ENCODE data around the gene ATG4D. TPM values are rescaled to one million over a fixed set of nuclear protein-coding genes. Genes with fewer than 3 reads are reported as not detected.

The ATG4D gene
- total RNA-seq, 1 donor from 2014 or later = 52.6 TPM

DNA sequence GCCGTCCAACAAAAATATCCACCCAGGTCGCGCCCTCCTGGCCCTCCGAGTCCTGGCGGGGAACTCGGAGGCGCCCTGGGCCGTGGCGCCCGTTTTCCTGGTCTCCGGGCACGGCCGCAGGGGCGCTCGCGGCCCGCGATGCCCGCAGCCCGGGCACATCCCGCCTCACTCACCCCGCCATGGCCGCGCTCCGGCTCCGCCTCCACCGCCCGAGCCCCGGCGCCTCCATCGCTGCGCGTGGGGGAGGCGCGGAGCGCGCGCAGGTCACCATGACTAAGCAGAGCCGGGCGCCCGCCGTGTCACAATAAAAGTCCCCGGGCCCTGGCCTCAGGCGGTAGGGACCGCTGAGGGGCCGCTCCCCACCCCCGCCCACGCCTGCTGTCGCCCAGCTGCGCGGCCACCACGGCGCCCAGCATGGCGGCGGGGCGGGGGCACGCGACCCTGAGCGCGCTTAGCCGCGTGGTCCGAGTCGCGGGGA lies 41.1 kb upstream of the ATG4D start:
- H3K27me3 Mint-ChIP-seq = no peaks in the 10 kb centered on the region
- DNase-seq (ENCODE audit: low spot score, unreplicated experiment) = peak; percentile 90
- H3K27ac Mint-ChIP-seq = peak overlapping the region; percentile 93

DNA sequence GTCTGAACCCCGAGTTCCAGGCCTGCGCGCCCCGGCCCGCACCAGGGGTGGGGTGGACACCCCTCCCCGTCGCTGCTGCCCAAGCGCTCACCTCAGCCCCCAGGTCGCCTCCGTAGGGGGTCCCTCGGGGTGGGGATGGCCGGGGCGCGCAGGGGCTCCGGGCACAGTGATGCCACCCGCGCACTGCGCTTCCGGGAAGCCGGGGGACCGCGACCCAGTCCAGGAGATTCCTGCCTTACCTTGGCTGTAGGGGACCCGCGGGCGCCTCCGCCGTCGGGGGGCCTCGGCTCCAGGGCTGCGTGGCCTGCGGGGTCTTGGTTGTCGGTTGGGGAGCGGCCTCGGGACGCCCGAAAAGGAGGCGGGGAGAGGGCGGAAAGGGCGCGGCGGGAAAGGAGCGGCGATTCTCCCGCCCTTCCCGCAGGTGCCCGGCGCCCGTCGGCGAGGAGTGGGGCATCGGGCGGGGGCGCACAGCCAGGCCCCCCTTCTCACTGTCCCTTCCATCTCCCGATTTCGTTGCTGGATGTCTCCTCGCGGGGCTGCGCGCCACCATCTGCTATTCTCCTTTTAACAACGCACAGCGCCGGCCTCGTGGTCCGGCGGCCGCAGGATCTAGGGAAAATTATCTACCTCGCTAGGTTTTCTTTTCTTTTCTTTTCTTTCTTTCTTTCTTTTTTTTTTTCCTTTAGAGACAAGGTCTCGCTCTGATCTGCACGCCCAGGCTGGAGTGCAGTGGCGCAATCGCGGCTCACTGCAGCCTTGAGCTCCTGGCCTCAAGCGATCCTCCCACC lies 40.5 kb upstream of the ATG4D start, which contains the start of gene KEAP1:
Gene KEAP1, minus strand, starts transcription at position 355 of the 788 bp plus-strand sequence. CDS start 3,323 bp downstream, outside the sequence.
- H3K27ac Mint-ChIP-seq = peak within 1 kb of the TSS; percentile 96
- H3K9me3 Mint-ChIP-seq (ENCODE audit: low read depth) = no peaks in the 10 kb centered on the region
- H3K4me3 Mint-ChIP-seq (ENCODE audit: low read depth) = peak within 1 kb of the TSS; percentile 84
- no peak for DNase-seq (ENCODE audit: low spot score, unreplicated experiment)
- TF ChIP-seq, protein P1, sequence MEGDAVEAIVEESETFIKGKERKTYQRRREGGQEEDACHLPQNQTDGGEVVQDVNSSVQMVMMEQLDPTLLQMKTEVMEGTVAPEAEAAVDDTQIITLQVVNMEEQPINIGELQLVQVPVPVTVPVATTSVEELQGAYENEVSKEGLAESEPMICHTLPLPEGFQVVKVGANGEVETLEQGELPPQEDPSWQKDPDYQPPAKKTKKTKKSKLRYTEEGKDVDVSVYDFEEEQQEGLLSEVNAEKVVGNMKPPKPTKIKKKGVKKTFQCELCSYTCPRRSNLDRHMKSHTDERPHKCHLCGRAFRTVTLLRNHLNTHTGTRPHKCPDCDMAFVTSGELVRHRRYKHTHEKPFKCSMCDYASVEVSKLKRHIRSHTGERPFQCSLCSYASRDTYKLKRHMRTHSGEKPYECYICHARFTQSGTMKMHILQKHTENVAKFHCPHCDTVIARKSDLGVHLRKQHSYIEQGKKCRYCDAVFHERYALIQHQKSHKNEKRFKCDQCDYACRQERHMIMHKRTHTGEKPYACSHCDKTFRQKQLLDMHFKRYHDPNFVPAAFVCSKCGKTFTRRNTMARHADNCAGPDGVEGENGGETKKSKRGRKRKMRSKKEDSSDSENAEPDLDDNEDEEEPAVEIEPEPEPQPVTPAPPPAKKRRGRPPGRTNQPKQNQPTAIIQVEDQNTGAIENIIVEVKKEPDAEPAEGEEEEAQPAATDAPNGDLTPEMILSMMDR (IDR thresholded peaks at IDR 0.05; ENCODE audit: unreplicated experiment) = no peak
- peaks cover 5% of the 10 kb centered on the region for H3K4me1 Mint-ChIP-seq (ENCODE audit: low read depth)
- no peaks in the 10 kb centered on the region for H3K27me3 Mint-ChIP-seq
- H3K36me3 Mint-ChIP-seq (ENCODE audit: insufficient read depth) = peaks cover 3% of the 10 kb centered on the region

More for the DNA sequence above, 41.1 kb upstream of the ATG4D start:
- Mint-ChIP-seq H3K36me3 (ENCODE audit: insufficient read depth) (peaks cover 3% of the 10 kb centered on the region), H3K9me3 (ENCODE audit: low read depth) (no peaks in the 10 kb centered on the region), H3K4me3 (ENCODE audit: low read depth) (peak overlapping the region; percentile 84), H3K4me1 (ENCODE audit: low read depth) (peaks cover 5% of the 10 kb centered on the region)
- TF ChIP-seq, protein P1 (IDR thresholded peaks at IDR 0.05; ENCODE audit: unreplicated experiment) = peak; percentile 28

DNA sequence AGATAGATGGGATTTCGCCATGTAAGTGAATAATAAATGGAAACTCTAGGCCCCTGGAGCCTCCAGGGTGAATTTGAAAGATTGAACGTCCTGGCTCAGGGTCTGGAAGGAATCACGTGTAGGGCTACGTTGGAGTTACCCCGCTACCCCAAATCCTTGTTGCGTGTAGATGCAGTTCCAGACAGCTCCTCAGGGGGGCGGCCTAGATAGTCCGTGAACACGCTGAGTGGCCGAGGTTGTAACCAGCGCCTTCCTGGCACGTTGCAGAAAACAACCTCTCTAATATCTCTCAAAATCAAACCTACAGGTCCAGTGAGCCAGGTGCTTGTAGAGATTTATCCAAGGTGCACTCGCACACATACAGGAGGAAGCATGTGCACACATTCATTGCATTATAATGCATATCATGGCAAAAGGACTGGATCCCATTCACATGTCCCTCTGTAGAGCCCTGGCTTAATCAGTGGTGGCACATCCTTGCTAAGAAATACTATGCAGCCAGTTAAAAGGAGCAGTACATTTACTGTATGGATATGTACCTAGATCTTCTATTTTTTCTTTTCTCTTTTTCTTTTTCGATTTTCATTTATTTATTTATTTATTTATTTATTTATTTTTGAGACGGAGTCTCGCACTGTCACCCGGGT lies 38.0 kb upstream of the ATG4D start:
- Mint-ChIP-seq H3K27ac (peak overlapping the region; percentile 33), H3K4me1 (ENCODE audit: low read depth) (peaks cover 3% of the 10 kb centered on the region), H3K27me3 (no peaks in the 10 kb centered on the region), H3K36me3 (ENCODE audit: insufficient read depth) (no peaks in the 10 kb centered on the region), H3K4me3 (ENCODE audit: low read depth) (peak overlapping the region; percentile 38), H3K9me3 (ENCODE audit: low read depth) (no peaks in the 10 kb centered on the region)
- peak; percentile 55 for DNase-seq (ENCODE audit: low spot score, unreplicated experiment)
- TF ChIP-seq, protein P1 (IDR thresholded peaks at IDR 0.05; ENCODE audit: unreplicated experiment) = peak; percentile 63

DNA sequence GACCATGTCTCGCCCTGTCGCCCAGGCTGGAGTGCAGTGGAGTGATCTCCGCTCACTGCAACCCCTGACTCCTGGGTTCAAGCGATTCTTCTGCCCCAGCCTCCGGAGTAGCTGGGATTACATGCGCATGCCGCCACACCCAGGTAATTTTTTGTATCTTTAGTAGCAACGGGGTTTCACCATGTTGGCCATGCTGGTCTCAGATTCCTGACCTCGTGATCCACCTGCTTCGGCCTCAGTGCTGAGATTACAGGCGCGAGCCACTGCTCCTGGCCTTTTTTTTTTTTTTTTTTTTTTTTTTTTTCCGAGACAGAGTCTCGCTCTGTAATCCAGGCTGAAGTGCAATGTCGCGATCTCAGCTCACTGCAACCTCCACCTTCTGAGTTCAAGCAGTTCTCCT lies 35.7 kb upstream of the ATG4D start:
- DNase-seq (ENCODE audit: low spot score, unreplicated experiment) = no peak
- H3K27ac Mint-ChIP-seq = no peak overlapping the region
- no peaks in the 10 kb centered on the region for H3K4me1 Mint-ChIP-seq (ENCODE audit: low read depth)
- H3K36me3 Mint-ChIP-seq (ENCODE audit: insufficient read depth) = no peaks in the 10 kb centered on the region
- H3K9me3 Mint-ChIP-seq (ENCODE audit: low read depth) = no peaks in the 10 kb centered on the region
- H3K27me3 Mint-ChIP-seq = peaks cover 5% of the 10 kb centered on the region
- H3K4me3 Mint-ChIP-seq (ENCODE audit: low read depth) = no peak overlapping the region
- TF ChIP-seq, protein P1 (IDR thresholded peaks at IDR 0.05; ENCODE audit: unreplicated experiment) = no peak

DNA sequence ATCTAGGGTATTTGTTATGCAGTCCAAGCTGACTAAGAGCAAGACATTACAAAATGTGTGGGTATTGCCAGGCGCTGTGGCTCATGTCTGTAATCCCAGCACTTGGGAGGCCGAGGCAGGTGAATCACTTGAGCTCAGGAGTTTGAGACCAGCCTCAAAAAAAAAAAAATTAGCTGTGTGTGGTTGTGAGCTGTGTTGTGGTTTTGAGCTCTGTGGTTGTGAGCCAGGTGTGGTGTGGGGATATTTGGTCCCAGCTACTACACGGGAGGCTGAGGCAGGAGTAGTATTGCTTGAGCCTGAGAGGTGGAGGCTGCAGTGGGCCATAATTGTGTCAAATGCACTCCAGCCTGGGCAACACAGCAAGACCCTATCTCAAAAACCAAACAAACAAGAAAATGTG lies 35.0 kb upstream of the ATG4D start:
- no peak overlapping the region for H3K27ac Mint-ChIP-seq
- TF ChIP-seq, protein P1 (IDR thresholded peaks at IDR 0.05; ENCODE audit: unreplicated experiment) = no peak
- H3K36me3 Mint-ChIP-seq (ENCODE audit: insufficient read depth) = no peaks in the 10 kb centered on the region
- H3K27me3 Mint-ChIP-seq = peaks cover 12% of the 10 kb centered on the region
- no peaks in the 10 kb centered on the region for H3K4me1 Mint-ChIP-seq (ENCODE audit: low read depth)
- no peaks in the 10 kb centered on the region for H3K9me3 Mint-ChIP-seq (ENCODE audit: low read depth)
- H3K4me3 Mint-ChIP-seq (ENCODE audit: low read depth) = no peak overlapping the region
- no peak for DNase-seq (ENCODE audit: low spot score, unreplicated experiment)

All from progenitor cell of endocrine pancreas (in vitro differentiated cells).